HepG2 (cell line): ENCODE measurements around the gene WDR5B. TPM values are rescaled to one million over a fixed set of nuclear protein-coding genes. Genes with fewer than 3 reads are reported as not detected.

ENCODE experiments used
- ATF1 ChIP-seq: IDR thresholded peaks from 2 replicates; pipeline ENCODE4 v1.6.1; 2016; ENCODE audit warnings: mild to moderate bottlenecking, control low read depth
- CHD2 ChIP-seq: IDR thresholded peaks from 2 replicates; pipeline ENCODE4 v1.6.1; 2011; ENCODE audit warnings: low read depth, low read length, improper control_type of control experiment
- DNMT3B ChIP-seq: conservative IDR thresholded peaks from 2 replicates; pipeline ENCODE4 v1.6.1; 2016; ENCODE audit warnings: missing biosample characterization, control low read depth
- EEA1 ChIP-seq: sonication (generic); formaldehyde crosslinking; IDR thresholded peaks from 2 replicates; pipeline ENCODE4 v1.5.1; 2020; ENCODE audit warnings: mild to moderate bottlenecking, missing genetic modification reagents, borderline replicate concordance
- ELF4 ChIP-seq: sonication (generic); formaldehyde crosslinking; IDR thresholded peaks from 2 replicates; pipeline ENCODE4 v1.5.0; 2020; ENCODE audit warnings: missing genetic modification reagents, mild to moderate bottlenecking, moderate library complexity, borderline replicate concordance
- FLYWCH1 ChIP-seq: sonication (generic); formaldehyde crosslinking; IDR thresholded peaks from 2 replicates; pipeline ENCODE4 v1.8.1; 2023; ENCODE audit warnings: mild to moderate bottlenecking, missing genetic modification reagents
- FOXA1 ChIP-seq, 2 experiments: fragments of 450-650 bp in 1 of 2; sonication (generic) in 1 of 2; formaldehyde crosslinking in 1 of 2; IDR thresholded peaks; 2 replicates each; pipeline versions ENCODE4 v1.4.0 to v1.6.1; 2016 to 2020; ENCODE audit warnings: missing genetic modification reagents in 1 of 2
- FOXA3 ChIP-seq: IDR thresholded peaks from 2 replicates; pipeline ENCODE4 v1.6.1; 2016; ENCODE audit warnings: missing genetic modification reagents, missing compliant biosample characterization
- GATA4 ChIP-seq: sonication (generic); IDR thresholded peaks from 2 replicates; pipeline ENCODE4 v1.6.1; 2016; ENCODE audit warnings: antibody characterized with exemption, low read depth, borderline replicate concordance
- IRF2 ChIP-seq: IDR thresholded peaks from 2 replicates; pipeline ENCODE4 v1.6.1; 2018; ENCODE audit warnings: missing genetic modification reagents, missing compliant biosample characterization
- KMT2B ChIP-seq: IDR thresholded peaks from 2 replicates; pipeline ENCODE4 v1.6.1; 2016; ENCODE audit warnings: missing genetic modification reagents, missing compliant biosample characterization
- MIER3 ChIP-seq: IDR thresholded peaks from 2 replicates; pipeline ENCODE4 v1.6.1; 2016; ENCODE audit warnings: missing compliant biosample characterization, borderline replicate concordance
- NFE2 ChIP-seq: sonication (generic); formaldehyde crosslinking; IDR thresholded peaks from 2 replicates; pipeline ENCODE4 v1.4.0; 2020; ENCODE audit warnings: missing genetic modification reagents
- PRMT3 ChIP-seq: sonication (generic); formaldehyde crosslinking; IDR thresholded peaks from 2 replicates; pipeline ENCODE4 v1.8.1; 2022; ENCODE audit warnings: low read depth, mild to moderate bottlenecking, moderate library complexity, missing genetic modification reagents, borderline replicate concordance
- SETDB1 ChIP-seq: sonication (generic); formaldehyde crosslinking; IDR thresholded peaks from 2 replicates; pipeline ENCODE4 v1.5.1; 2020; ENCODE audit warnings: missing genetic modification reagents, mild to moderate bottlenecking, borderline replicate concordance
- SMAD9 ChIP-seq: sonication (generic); formaldehyde crosslinking; IDR thresholded peaks from 2 replicates; pipeline ENCODE4 v1.5.1; 2020; ENCODE audit warnings: mild to moderate bottlenecking, missing genetic modification reagents
- TCF7L2 ChIP-seq: IDR thresholded peaks from 2 replicates; pipeline ENCODE4 v1.6.1; 2011; ENCODE audit warnings: mild to moderate bottlenecking, low read depth, low read length, moderate library complexity
- ZC3H4 ChIP-seq: sonication (generic); formaldehyde crosslinking; IDR thresholded peaks from 2 replicates; pipeline ENCODE4 v1.4.0; 2020; ENCODE audit warnings: missing genetic modification reagents, borderline replicate concordance
- ZKSCAN5 ChIP-seq: sonication (generic); formaldehyde crosslinking; IDR thresholded peaks from 2 replicates; pipeline ENCODE4 v1.5.1; 2020; ENCODE audit warnings: mild to moderate bottlenecking, missing genetic modification reagents
- ZNF3 ChIP-seq: IDR thresholded peaks from 2 replicates; pipeline ENCODE4 v1.7.0; 2017; ENCODE audit warnings: inconsistent platforms
- ZNF331 ChIP-seq: sonication (generic); formaldehyde crosslinking; IDR thresholded peaks from 2 replicates; pipeline ENCODE4 v1.4.0; 2020; ENCODE audit warnings: missing genetic modification reagents
- ZNF552 ChIP-seq: sonication (generic); formaldehyde crosslinking; IDR thresholded peaks from 2 replicates; pipeline ENCODE4 v1.9.0; 2022; ENCODE audit warnings: missing genetic modification reagents, mild to moderate bottlenecking, borderline replicate concordance
- ZNF629 ChIP-seq: sonication (generic); formaldehyde crosslinking; conservative IDR thresholded peaks from 2 replicates; pipeline ENCODE4 v1.5.0; 2020; ENCODE audit warnings: missing genetic modification reagents
- ZNF747 ChIP-seq: sonication (generic); formaldehyde crosslinking; IDR thresholded peaks from 2 replicates; pipeline ENCODE4 v1.8.1; 2023; ENCODE audit warnings: missing genetic modification reagents, mild to moderate bottlenecking, borderline replicate concordance
- polyA plus RNA-seq, 8 experiments: library from polyadenylated mRNA; depleted of rRNA in 3 of 8; stranded (reverse) in 7 of 8; unstranded in 1 of 8; fragments of >200 nt; fragmentation: Illumina TruSeq in 4 of 8; extraction: Trizol in 4 of 8; gene quantifications; 2 replicates each; pipeline versions ENCODE4 v1.2.1 to v1.2.3, GENCODE V29; 2011 to 2016; ENCODE audit warnings: low read depth in 4 of 8, missing spikeins in 1 of 8, mixed read lengths in 1 of 8; ENCODE audit not compliant: insufficient read depth in 1 of 8
- total RNA-seq, 5 experiments: library from RNA; depleted of rRNA; stranded (reverse); fragments of >200 nt; fragmentation: Illumina TruSeq; extraction: Trizol; gene quantifications; 2 replicates each; pipeline ENCODE4 v1.2.3, GENCODE V29; 2016; ENCODE audit warnings: low read depth in 1 of 5
- TF ChIP-seq, protein P1 (sequence below): IDR thresholded peaks from 2 replicates; pipeline ENCODE4 v1.6.1; 2018; ENCODE audit warnings: missing genetic modification reagents
- TF ChIP-seq, protein P2 (sequence below): IDR thresholded peaks from 2 replicates; pipeline ENCODE4 v1.6.1; 2016; ENCODE audit warnings: missing compliant biosample characterization, missing genetic modification reagents, borderline replicate concordance
- TF ChIP-seq, protein P3 (sequence below): sonication (generic); formaldehyde crosslinking; IDR thresholded peaks from 2 replicates; pipeline ENCODE4 v1.5.0; 2020; ENCODE audit warnings: mild to moderate bottlenecking, missing genetic modification reagents

The WDR5B gene
- total and polyA plus RNA-seq, 2 of the 13 experiments (the other 11 are each of a cell fraction or from before 2014, with no cell fraction given) = 2.5 to 3.6 TPM

DNA sequence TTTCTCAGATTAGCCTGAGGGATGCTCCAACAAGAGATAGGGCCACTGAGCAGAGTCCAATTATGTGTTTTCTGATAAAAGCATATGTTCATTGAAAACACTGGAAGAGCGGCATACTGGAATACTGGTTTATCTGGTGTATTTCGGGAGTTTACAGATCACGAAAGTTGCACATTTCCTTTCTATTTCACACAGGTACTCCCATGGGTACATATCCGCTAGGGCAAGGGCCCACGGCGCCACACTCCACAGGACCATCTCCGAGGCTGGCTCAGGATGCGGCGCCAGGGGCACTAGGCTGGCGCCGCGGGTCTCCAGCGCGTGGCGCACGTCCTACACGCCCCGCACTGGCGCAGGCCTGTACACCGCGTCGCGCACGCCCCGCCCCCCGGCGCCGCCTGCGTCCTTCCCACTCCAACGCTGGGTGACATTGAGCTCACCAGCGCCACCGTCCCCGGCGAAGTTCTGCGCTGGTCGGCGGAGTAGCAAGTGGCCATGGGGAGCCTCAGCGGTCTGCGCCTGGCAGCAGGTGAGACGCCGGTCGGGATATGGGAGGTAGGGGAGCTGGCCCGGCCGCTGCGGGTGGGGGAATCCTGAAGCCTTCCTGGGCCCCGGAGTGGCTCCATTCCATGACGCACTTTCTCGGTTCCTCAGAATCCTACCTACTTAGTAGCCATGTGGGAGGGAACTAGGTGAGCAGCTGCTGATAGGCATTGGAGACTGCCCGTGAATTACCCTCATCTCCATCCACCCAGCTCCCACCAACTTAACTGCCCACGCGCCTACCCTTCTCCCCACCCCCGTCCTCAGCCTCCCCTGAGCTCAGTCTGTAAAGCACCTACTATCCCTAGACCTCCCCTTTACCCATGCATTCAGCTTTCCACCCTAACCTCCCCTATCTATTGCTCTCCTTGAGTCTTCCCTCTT is 31.8 kb downstream of the WDR5B start, which contains the start of gene FAM162A (continued):
- TF ChIP-seq SETDB1 (CRISPR knock-in tag) (no peak), EEA1 (CRISPR knock-in tag) (peak; percentile 61; the same call in 1 of the 2 replicates), NFE2 (no peak), IRF2 (peak; percentile 96), FLYWCH1 (no peak), CHD2 (no peak; the same call in 1 of the 2 replicates), DNMT3B (no peak), TCF7L2 (no peak), ZNF3 (CRISPR knock-in tag) (no peak), PRMT3 (CRISPR knock-in tag) (peak; percentile 94), GATA4 (no peak; the same call in 1 of the 2 replicates), ZNF331 (CRISPR knock-in tag) (peak; percentile 95), ZKSCAN5 (CRISPR knock-in tag) (no peak), KMT2B (CRISPR knock-in tag) (peak; percentile 87), FOXA1 (IDR thresholded peaks at IDR 0.05) (no peak), FOXA1 (CRISPR knock-in tag; IDR thresholded peaks at IDR 0.05) (peak; percentile 73), ZNF629 (peak; percentile 55), ATF1 (CRISPR knock-in tag) (no peak), MIER3 (CRISPR knock-in tag) (peak; percentile 92), ELF4 (CRISPR knock-in tag) (peak; percentile 38; the same call in 1 of the 2 replicates), ZNF747 (CRISPR knock-in tag) (peak; percentile 95), FOXA3 (peak; percentile 82; the same call in 1 of the 2 replicates), ZNF552 (CRISPR knock-in tag) (no peak), ZC3H4 (peak; percentile 38; the same call in 1 of the 2 replicates), SMAD9 (CRISPR knock-in tag) (no peak)
- TF ChIP-seq, protein P1, sequence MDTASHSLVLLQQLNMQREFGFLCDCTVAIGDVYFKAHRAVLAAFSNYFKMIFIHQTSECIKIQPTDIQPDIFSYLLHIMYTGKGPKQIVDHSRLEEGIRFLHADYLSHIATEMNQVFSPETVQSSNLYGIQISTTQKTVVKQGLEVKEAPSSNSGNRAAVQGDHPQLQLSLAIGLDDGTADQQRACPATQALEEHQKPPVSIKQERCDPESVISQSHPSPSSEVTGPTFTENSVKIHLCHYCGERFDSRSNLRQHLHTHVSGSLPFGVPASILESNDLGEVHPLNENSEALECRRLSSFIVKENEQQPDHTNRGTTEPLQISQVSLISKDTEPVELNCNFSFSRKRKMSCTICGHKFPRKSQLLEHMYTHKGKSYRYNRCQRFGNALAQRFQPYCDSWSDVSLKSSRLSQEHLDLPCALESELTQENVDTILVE (CRISPR knock-in tag) = peak; percentile 54; the same call in 1 of the 2 replicates
- TF ChIP-seq, protein P2, sequence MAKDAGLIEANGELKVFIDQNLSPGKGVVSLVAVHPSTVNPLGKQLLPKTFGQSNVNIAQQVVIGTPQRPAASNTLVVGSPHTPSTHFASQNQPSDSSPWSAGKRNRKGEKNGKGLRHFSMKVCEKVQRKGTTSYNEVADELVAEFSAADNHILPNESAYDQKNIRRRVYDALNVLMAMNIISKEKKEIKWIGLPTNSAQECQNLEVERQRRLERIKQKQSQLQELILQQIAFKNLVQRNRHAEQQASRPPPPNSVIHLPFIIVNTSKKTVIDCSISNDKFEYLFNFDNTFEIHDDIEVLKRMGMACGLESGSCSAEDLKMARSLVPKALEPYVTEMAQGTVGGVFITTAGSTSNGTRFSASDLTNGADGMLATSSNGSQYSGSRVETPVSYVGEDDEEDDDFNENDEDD (CRISPR knock-in tag) = peak; percentile 90
- TF ChIP-seq, protein P3, sequence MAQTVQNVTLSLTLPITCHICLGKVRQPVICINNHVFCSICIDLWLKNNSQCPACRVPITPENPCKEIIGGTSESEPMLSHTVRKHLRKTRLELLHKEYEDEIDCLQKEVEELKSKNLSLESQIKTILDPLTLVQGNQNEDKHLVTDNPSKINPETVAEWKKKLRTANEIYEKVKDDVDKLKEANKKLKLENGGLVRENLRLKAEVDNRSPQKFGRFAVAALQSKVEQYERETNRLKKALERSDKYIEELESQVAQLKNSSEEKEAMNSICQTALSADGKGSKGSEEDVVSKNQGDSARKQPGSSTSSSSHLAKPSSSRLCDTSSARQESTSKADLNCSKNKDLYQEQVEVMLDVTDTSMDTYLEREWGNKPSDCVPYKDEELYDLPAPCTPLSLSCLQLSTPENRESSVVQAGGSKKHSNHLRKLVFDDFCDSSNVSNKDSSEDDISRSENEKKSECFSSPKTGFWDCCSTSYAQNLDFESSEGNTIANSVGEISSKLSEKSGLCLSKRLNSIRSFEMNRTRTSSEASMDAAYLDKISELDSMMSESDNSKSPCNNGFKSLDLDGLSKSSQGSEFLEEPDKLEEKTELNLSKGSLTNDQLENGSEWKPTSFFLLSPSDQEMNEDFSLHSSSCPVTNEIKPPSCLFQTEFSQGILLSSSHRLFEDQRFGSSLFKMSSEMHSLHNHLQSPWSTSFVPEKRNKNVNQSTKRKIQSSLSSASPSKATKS (CRISPR knock-in tag) = no peak
